HL-60 (cell line): Measurements from ENCODE around the gene BSCL2.
A peak's percentile ranks its signal among the peaks of the same experiment; 100 is the strongest.

Experiments used
- DNase-seq, 2 experiments: peaks; one replicate each; pipeline ENCODE4 v3.0.0-alpha.2; 2010 to 2020; ENCODE audit warnings: low read depth in 1 of 2, low spot score in 1 of 2
- H3K27ac ChIP-seq: fragments of 250-450 bp; sonication (Bioruptor Pico); replicated peaks from 2 replicates; pipeline ENCODE4 v1.5.1; 2020; ENCODE audit warnings: mild to moderate bottlenecking, moderate library complexity
- H3K27me3 ChIP-seq: fragments of 250-450 bp; sonication (Bioruptor Pico); 2 replicates; pipeline ENCODE4 v1.5.1; 2021; ENCODE audit warnings: mild to moderate bottlenecking, moderate library complexity; ENCODE audit not compliant: insufficient read depth, poor library complexity, severe bottlenecking
- H3K4me3 ChIP-seq: replicated peaks from 2 replicates; pipeline ENCODE4 v1.5.1; 2011; ENCODE audit warnings: mild to moderate bottlenecking, control low read depth, low read length; ENCODE audit not compliant: insufficient read depth
- CTCF ChIP-seq: IDR thresholded peaks from one replicate; pipeline ENCODE4 v1.5.1; 2011; ENCODE audit warnings: low read length, control low read depth, inconsistent platforms; ENCODE audit not compliant: insufficient read depth
- GABPA ChIP-seq: IDR thresholded peaks from 2 replicates; pipeline ENCODE4 v1.6.1; 2012; ENCODE audit warnings: low read depth
- POLR2AphosphoS5 ChIP-seq: IDR thresholded peaks from 2 replicates; pipeline ENCODE4 v1.6.1; 2012; ENCODE audit warnings: low read depth
- REST ChIP-seq: IDR thresholded peaks from 2 replicates; pipeline ENCODE4 v1.6.1; 2012; ENCODE audit warnings: low read depth; ENCODE audit not compliant: insufficient replicate concordance
- SPI1 ChIP-seq: IDR thresholded peaks from 2 replicates; pipeline ENCODE4 v1.6.1; 2012; ENCODE audit warnings: low read depth, mild to moderate bottlenecking, borderline replicate concordance
- long read RNA-seq: library from polyadenylated mRNA; unstranded; transcript quantifications from one replicate; pipeline ENCODE4 v2.0.0, GENCODE V29; 2020

Gene BSCL2
- long read RNA-seq, transcript BSCL2-210 (11 exons, 1,440 nt), result minor isoform, 30 of 252 reads
- long read RNA-seq, transcript BSCL2-205 (11 exons, 1,693 nt), result minor isoform, 8 of 252 reads
- long read RNA-seq, transcript BSCL2-207 (11 exons, 1,516 nt), result major isoform, 120 of 252 reads
- long read RNA-seq, partial matches to known transcripts, result 0 of 252 reads
- long read RNA-seq, other reads (novel, unspliced or antisense), result 88 of 252 reads

- Histone ChIP-seq H3K27me3 (no peaks in the 10 kb centered on the region), H3K4me3 (peak within 1 kb of the TSS; percentile 24), H3K27ac (no peak within 1 kb of the TSS)
- DNase-seq, result no peak
- TF ChIP-seq POLR2AphosphoS5 (no peak), SPI1 (no peak), CTCF (no peak), REST (no peak), GABPA (no peak)
These were observed at the start of gene BSCL2, which contains the start of gene GNG3 for GRCh38 chr11:62707277-62707861. BSCL2 (minus strand) TSS chr11:62707424; CDS start chr11:62707195, 229 bp downstream. GNG3 (plus strand) TSS chr11:62707676; CDS start chr11:62708296, 620 bp downstream.

GRCh38 chr11:62755086-62755615, 47.9 kb upstream of the BSCL2 start:
- no peak overlapping the region for H3K27ac ChIP-seq
- no peaks in the 10 kb centered on the region for H3K27me3 ChIP-seq
- H3K4me3 ChIP-seq, result no peak overlapping the region
- TF ChIP-seq SPI1, result no peak
- no peak for DNase-seq

- peak within 1 kb of the TSS; percentile 60 for H3K4me3 ChIP-seq
- TF ChIP-seq CTCF (no peak), GABPA (peak; percentile 88), SPI1 (no peak), POLR2AphosphoS5 (peak; percentile 94), REST (no peak)
- no peaks in the 10 kb centered on the region for H3K27me3 ChIP-seq
- peak within 1 kb of the TSS; percentile 95 for H3K27ac ChIP-seq
- peak; percentile 99 to 100 for DNase-seq
These were observed 46.7 kb upstream of the BSCL2 start, which contains the start of gene ZBTB3 for GRCh38 chr11:62753736-62754603. ZBTB3 (minus strand) TSS chr11:62754160; CDS start chr11:62753664, 496 bp downstream.
